Cardiac muscle cell (in vitro differentiated cells and primary cell): Measurements from ENCODE around the gene FADS6. TPM values are rescaled to one million over a fixed set of nuclear protein-coding genes. Genes with fewer than 3 reads are reported as not detected.
"Not testable (repeated sequence)": the region's sequence is repeated elsewhere in the genome, so short reads cannot be mapped to it uniquely, and the experiment has no call there.

ENCODE experiments used
- DNase-seq, 2 donors: peaks; one replicate each; pipeline versions ENCODE4 v3.0.0 to v3.0.0-alpha.2; 2010 to 2017; ENCODE audit warnings: low read depth in 1 of 2, low spot score in 1 of 2
- H3K27ac ChIP-seq: fragments of 200-600 bp; sonication (generic); 2 replicates; pipeline ENCODE4 v1.5.1; 2016
- H3K27me3 ChIP-seq: fragments of 200-600 bp; sonication (generic); 2 replicates; pipeline ENCODE4 v1.6.0; 2016; ENCODE audit warnings: control low read depth
- H3K36me3 ChIP-seq: fragments of 200-600 bp; sonication (generic); 2 replicates; pipeline ENCODE4 v1.5.1; 2016; ENCODE audit warnings: control low read depth
- H3K4me1 ChIP-seq: fragments of 200-600 bp; sonication (generic); 2 replicates; pipeline ENCODE4 v1.8.1; 2017; ENCODE audit warnings: low read depth, mild to moderate bottlenecking, mixed run types
- H3K4me3 ChIP-seq: fragments of 200-600 bp; sonication (generic); 2 replicates; pipeline ENCODE4 v1.5.1; 2016; ENCODE audit warnings: mild to moderate bottlenecking
- H3K9me3 ChIP-seq: fragments of 200-600 bp; sonication (generic); 2 replicates; pipeline ENCODE4 v1.5.1; 2017; ENCODE audit warnings: low read depth, mild to moderate bottlenecking, control low read depth
- polyA plus RNA-seq: library from polyadenylated mRNA; unstranded; fragments of >200 nt; fragmentation: Nextera tagmentation; extraction: Ambion mirVana; gene quantifications from 2 replicates; pipeline ENCODE4 v1.2.1, GENCODE V29; 2016
- total RNA-seq: library from RNA; depleted of rRNA; stranded (reverse); fragments of >200 nt; gene quantifications from 2 replicates; pipeline ENCODE4 v1.2.3, GENCODE V29; 2016
- TF ChIP-seq, protein P1 (sequence below): IDR thresholded peaks from 2 replicates; pipeline ENCODE4 v1.5.1; 2012; ENCODE audit warnings: low read depth, mild to moderate bottlenecking, low read length

FADS6 gene
- total and polyA plus RNA-seq, 2 experiments from 2014 or later, result 0.83 to 1.3 TPM

DNA sequence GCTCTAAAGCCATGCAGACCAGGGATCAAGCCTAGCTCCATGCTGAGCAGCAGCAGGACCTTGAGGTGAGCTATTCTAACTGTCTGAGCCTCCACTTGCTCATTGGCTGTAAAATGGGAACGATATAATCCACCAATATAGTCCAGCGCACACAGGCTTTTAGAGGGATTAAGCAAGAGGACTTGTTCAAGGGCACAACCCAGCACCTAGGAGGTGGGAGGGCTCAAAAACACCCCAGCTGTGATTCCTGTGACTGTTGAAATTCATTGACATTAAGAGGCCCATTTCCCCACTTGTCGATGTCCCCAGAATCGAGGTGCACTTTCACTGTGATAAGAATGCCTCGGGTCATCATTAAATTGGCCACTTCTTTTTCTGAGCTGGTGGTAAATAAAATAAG lies 25.5 kb upstream of the FADS6 start:
- H3K27ac ChIP-seq, result no peak overlapping the region
- no peaks in the 10 kb centered on the region for H3K36me3 ChIP-seq
- peaks cover 4% of the 10 kb centered on the region for H3K4me1 ChIP-seq
- peaks cover 16% of the 10 kb centered on the region for H3K27me3 ChIP-seq
- DNase-seq, result no peak
- no peaks in the 10 kb centered on the region for H3K9me3 ChIP-seq
- no peak overlapping the region for H3K4me3 ChIP-seq
- TF ChIP-seq, protein P1, sequence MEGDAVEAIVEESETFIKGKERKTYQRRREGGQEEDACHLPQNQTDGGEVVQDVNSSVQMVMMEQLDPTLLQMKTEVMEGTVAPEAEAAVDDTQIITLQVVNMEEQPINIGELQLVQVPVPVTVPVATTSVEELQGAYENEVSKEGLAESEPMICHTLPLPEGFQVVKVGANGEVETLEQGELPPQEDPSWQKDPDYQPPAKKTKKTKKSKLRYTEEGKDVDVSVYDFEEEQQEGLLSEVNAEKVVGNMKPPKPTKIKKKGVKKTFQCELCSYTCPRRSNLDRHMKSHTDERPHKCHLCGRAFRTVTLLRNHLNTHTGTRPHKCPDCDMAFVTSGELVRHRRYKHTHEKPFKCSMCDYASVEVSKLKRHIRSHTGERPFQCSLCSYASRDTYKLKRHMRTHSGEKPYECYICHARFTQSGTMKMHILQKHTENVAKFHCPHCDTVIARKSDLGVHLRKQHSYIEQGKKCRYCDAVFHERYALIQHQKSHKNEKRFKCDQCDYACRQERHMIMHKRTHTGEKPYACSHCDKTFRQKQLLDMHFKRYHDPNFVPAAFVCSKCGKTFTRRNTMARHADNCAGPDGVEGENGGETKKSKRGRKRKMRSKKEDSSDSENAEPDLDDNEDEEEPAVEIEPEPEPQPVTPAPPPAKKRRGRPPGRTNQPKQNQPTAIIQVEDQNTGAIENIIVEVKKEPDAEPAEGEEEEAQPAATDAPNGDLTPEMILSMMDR, result no peak

- Histone ChIP-seq H3K4me1 (peaks cover 4% of the 10 kb centered on the region), H3K27me3 (peaks cover 3% of the 10 kb centered on the region), H3K9me3 (no peaks in the 10 kb centered on the region), H3K4me3 (no peak overlapping the region), H3K27ac (no peak overlapping the region), H3K36me3 (no peaks in the 10 kb centered on the region)
- no peak for DNase-seq
- TF ChIP-seq, protein P1, result no peak
These were observed 24.0 kb upstream of the FADS6 start for GRCh38 chr17:74917430-74917829.

DNA sequence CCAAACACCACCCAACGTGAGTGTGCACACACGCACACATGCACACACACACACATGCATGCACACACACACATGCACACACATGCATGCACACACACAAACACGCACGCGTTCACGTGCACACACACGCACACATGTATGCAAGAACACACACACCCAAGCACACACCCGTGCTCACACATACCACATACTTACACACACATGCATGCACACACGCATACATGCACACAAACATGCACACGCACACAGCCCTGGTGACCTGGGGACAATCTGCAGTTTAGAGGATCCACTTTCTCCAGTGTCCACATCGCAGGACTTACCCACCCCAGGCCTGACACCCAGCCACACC lies 23.4 kb upstream of the FADS6 start:
- H3K9me3 ChIP-seq, result no peaks in the 10 kb centered on the region
- TF ChIP-seq, protein P1, result no peak
- no peaks in the 10 kb centered on the region for H3K36me3 ChIP-seq
- peaks cover 4% of the 10 kb centered on the region for H3K4me1 ChIP-seq
- no peak overlapping the region for H3K4me3 ChIP-seq
- H3K27ac ChIP-seq, result no peak overlapping the region
- H3K27me3 ChIP-seq, result no peaks in the 10 kb centered on the region
- no peak for DNase-seq

DNA sequence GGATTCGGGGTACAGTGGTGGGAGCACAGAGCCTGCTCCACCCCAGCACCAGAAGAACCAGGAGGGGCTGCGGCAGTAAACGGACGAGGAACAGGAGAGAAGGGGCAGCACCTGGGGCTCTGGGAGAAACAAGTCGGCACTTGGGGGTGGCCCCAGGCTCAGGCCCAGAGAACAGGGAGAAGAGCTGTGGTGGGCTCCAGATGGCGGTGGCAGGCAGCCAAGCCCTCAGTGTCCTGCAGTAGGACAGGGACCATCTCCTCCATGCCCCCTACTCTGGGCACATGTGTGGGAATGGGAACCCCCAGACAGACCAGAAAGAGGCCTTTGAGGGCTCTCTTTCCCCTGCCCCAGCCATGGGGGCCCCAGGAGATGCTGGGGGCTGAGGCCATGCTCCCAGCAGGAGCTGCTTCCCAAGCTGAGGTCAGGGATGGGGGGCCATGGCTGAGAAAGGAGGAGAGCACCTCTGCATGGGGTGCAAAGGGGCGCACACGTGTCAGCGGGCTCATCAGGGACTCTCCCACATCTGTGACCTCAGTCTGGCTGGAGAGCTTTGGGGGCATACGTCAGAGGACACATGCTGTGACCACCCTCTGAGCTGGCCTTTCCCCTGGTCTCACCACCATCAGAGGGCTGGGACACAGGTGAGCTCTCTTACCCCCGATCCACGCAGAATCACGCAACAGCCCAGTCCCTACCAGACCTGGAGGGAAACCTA lies 22.9 kb upstream of the FADS6 start:
- no peaks in the 10 kb centered on the region for H3K9me3 ChIP-seq

DNA sequence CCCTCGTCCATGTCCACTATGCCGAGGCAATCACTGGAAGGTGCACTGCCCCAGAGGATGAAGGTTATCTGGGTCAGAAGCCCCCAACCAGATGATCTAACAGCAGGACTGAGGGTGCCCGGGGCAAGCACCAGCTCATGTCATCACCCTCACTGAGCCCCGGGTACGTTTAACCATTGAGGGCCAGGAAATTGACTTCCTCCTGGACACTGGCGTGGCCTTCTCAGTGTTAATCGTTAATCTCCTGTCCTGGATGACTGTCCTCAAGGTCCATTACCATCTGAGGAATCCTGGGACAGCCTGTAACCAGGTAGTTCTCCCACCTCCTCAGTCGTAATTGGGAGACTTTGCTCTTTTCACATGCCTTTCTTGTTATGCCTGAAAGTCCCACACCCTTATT lies 18.0 kb upstream of the FADS6 start:
- H3K27me3 ChIP-seq, H3K36me3 ChIP-seq, H3K9me3 ChIP-seq, H3K4me3 ChIP-seq, H3K4me1 ChIP-seq, H3K27ac ChIP-seq, DNase-seq: not testable (repeated sequence)

More for the DNA sequence above, 22.9 kb upstream of the FADS6 start:
- Histone ChIP-seq H3K4me1 (peaks cover under 1% of the 10 kb centered on the region), H3K4me3 (no peak overlapping the region), H3K36me3 (no peaks in the 10 kb centered on the region), H3K27ac (no peak overlapping the region), H3K27me3 (no peaks in the 10 kb centered on the region)
- TF ChIP-seq, protein P1, result no peak
- no peak for DNase-seq

DNA sequence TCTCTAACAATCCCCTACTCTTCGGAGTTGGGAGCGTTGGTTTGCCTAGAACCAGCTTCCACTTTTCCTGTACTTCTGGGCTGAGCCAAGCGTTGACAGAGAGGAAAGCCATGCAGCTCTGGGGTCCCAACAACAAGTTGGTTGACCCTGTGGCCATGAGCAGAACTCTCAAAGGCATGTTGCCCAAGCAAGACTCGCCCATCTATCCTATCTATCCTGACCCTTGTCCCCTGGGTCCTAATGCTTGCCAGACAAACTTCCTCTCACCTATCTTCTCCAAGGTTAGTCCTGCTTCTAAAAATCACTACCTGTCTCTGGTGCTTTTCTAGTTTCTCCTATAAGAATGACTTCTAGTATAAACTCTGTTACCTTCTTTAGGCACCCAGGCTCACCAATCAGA lies 15.7 kb upstream of the FADS6 start:
- not testable (repeated sequence) for H3K4me3 ChIP-seq, DNase-seq

GRCh38 chr17:74907012-74907411 lies 13.6 kb upstream of the FADS6 start:
- H3K4me3 ChIP-seq, result no peak overlapping the region
- H3K36me3 ChIP-seq, result no peaks in the 10 kb centered on the region
- no peak for DNase-seq
- H3K9me3 ChIP-seq, result no peaks in the 10 kb centered on the region
- TF ChIP-seq, protein P1, result no peak
- no peaks in the 10 kb centered on the region for H3K27me3 ChIP-seq
- no peak overlapping the region for H3K27ac ChIP-seq
- no peaks in the 10 kb centered on the region for H3K4me1 ChIP-seq

More for the DNA sequence above, 15.7 kb upstream of the FADS6 start:
- H3K9me3 ChIP-seq, H3K36me3 ChIP-seq, H3K27me3 ChIP-seq, H3K4me1 ChIP-seq, H3K27ac ChIP-seq: not testable (repeated sequence)

GRCh38 chr17:74906214-74906793 lies 12.9 kb upstream of the FADS6 start:
- not testable (repeated sequence) for H3K9me3 ChIP-seq, H3K4me1 ChIP-seq, H3K4me3 ChIP-seq, H3K36me3 ChIP-seq, H3K27me3 ChIP-seq, H3K27ac ChIP-seq, DNase-seq
